Measurements from ENCODE around the gene PLXND1.

DNA sequence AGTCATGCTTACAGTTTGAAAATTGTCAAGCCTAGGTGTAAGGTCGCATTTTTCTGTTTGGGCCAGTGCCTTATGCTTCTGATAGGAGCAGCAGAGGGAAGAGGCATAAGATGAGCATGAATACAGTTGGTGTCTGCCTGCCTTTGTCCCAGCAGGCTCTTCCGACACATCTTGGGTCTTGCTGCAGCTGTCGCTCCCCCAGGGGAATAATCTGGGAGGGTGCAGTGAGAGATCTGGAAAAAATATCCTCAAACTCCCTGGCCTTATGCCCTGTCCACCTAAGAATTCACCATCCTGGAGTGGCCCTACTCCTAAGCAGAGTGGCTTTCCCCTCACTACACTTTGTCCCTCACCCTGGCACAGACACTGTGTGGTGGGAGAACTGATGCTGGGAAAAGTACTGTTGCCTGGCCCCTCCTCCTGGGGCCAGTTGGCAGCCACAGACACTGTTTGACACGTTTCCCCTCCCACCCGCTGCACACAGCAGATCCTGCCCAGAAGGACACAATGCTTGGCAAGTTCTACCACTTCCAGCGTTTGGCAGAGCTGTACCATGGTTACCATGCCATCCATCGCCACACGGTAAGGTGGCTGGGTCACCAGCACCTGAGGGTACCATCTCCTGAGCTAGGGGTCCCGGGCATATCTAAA lies 99.2 kb downstream of the PLXND1 start:
- TF ChIP-seq, protein P1, sequence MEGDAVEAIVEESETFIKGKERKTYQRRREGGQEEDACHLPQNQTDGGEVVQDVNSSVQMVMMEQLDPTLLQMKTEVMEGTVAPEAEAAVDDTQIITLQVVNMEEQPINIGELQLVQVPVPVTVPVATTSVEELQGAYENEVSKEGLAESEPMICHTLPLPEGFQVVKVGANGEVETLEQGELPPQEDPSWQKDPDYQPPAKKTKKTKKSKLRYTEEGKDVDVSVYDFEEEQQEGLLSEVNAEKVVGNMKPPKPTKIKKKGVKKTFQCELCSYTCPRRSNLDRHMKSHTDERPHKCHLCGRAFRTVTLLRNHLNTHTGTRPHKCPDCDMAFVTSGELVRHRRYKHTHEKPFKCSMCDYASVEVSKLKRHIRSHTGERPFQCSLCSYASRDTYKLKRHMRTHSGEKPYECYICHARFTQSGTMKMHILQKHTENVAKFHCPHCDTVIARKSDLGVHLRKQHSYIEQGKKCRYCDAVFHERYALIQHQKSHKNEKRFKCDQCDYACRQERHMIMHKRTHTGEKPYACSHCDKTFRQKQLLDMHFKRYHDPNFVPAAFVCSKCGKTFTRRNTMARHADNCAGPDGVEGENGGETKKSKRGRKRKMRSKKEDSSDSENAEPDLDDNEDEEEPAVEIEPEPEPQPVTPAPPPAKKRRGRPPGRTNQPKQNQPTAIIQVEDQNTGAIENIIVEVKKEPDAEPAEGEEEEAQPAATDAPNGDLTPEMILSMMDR (IDR thresholded peaks at IDR 0.05) = no peak
- TF ChIP-seq POLR2A (IDR thresholded peaks at IDR 0.05) (peak in 1 of 2 donors; percentile 16), EP300 (IDR thresholded peaks at IDR 0.05) (peak in 1 of 2 donors; percentile 46)

All from tibial nerve (tissue), 4 donors.